Right lobe of liver (tissue), 4 donors: ENCODE measurements around the gene LANCL3.

ENCODE experiments used
- CTCF ChIP-seq, 4 donors: fragments of 200-600 bp in 3 of 4; fragments of 450-650 bp in 1 of 4; IDR thresholded peaks; one replicate each; pipeline versions ENCODE4 v1.5.1 to v1.8.0; 2016 to 2022; ENCODE audit warnings: antibody characterized with exemption in 4 of 4, mild to moderate bottlenecking in 2 of 4
- POLR2A ChIP-seq: fragments of 450-650 bp; IDR thresholded peaks from one replicate; pipeline ENCODE4 v1.6.1; 2017; ENCODE audit warnings: antibody characterized with exemption, mild to moderate bottlenecking
- donor health status: DM: no; HTN: no; CAD: no.
- donor health status: DM: no; HTN: no; CAD: no.
- donor health status: DM: no; HTN: yes; CAD: no.

- TF ChIP-seq CTCF (IDR thresholded peaks at IDR 0.05) = no peak
- TF ChIP-seq POLR2A = no peak
Observed at GRCh38 chrX:37667141-37667540, 95.7 kb downstream of the LANCL3 start.
